K562 (cell line): Measurements from ENCODE around the gene ZNF354B. TPM values are rescaled to one million over a fixed set of nuclear protein-coding genes. Genes with fewer than 3 reads are reported as not detected.

ENCODE experiments used
- ATAC-seq: fragments of 200-7000 bp; cut with Tn5 transposase; 3 replicates; pipeline ENCODE4 v1.9.1; 2020; ENCODE audit warnings: moderate library complexity
- BruUV-seq: library from RNA; stranded (reverse); fragments of 400-500 nt; replicated peaks from 2 replicates; lab custom pipeline; 2021; lab: Mats Ljungman, UMichigan
- CTCF ChIA-PET: fragments of 300-600 bp; formaldehyde crosslinking; extraction: SDS; loops from one replicate; lab custom pipeline; 2021; ENCODE audit warnings: low intra/inter-chr PET ratio; lab: Yijun Ruan, JAX
- POLR2A ChIA-PET: fragments of 300-600, 350-650 bp; sonication (Branson Sonifier 250); formaldehyde crosslinking; extraction: SDS; loops from one replicate; lab custom pipeline; 2021; ENCODE audit warnings: antibody characterized with exemption, inconsistent platforms; lab: Yijun Ruan, JAX
- DNase-seq, 4 experiments: peaks; one replicate each; pipeline versions ENCODE4 v3.0.0 to v3.0.0-alpha.2; 2011 to 2018; ENCODE audit warnings: low spot score in 3 of 4, mixed read lengths in 3 of 4; ENCODE audit errors: extremely low read depth in 1 of 4
- FAIRE-seq: peaks from 2 replicates; lab custom pipeline; 2011; peaks lifted over from hg19 to GRCh38; lab: Jason Lieb, UNC
- H2AFZ ChIP-seq: 2 replicates; pipeline ENCODE4 v1.6.0; 2011; ENCODE audit warnings: low read depth, low read length, control low read depth, inconsistent platforms
- H3K27ac ChIP-seq: fragments of 200-600 bp; 3 replicates; pipeline ENCODE4 v1.8.0; 2011; ENCODE audit warnings: low read depth, mild to moderate bottlenecking, control low read depth, inconsistent platforms, low read length, moderate library complexity, mixed read lengths; ENCODE audit errors: extremely low read depth
- H3K27me3 ChIP-seq, 2 experiments: fragments of 300-600 bp in 1 of 2; 2 replicates in 1 of 2; 3 replicates in 1 of 2; pipeline versions ENCODE4 v1.6.0 to v1.8.0; 2011; ENCODE audit warnings: inconsistent platforms in 2 of 2, low read length in 2 of 2, mild to moderate bottlenecking in 1 of 2, mixed read lengths in 1 of 2, moderate library complexity in 1 of 2; ENCODE audit not compliant: control insufficient read depth in 2 of 2, insufficient read depth in 2 of 2
- H3K36me3 ChIP-seq: fragments of 300-600 bp; 3 replicates; pipeline ENCODE4 v1.8.0; 2011; ENCODE audit warnings: mild to moderate bottlenecking, low read length, inconsistent platforms; ENCODE audit not compliant: control insufficient read depth, insufficient read depth
- H3K4me1 ChIP-seq, 2 experiments: fragments of 200-600 bp in 1 of 2; replicated peaks in 1 of 2; 2 replicates in 1 of 2; 3 replicates in 1 of 2; pipeline versions ENCODE4 v1.5.1 to v1.8.0; 2011; ENCODE audit warnings: inconsistent platforms in 2 of 2, low read length in 2 of 2, mild to moderate bottlenecking in 1 of 2, mixed read lengths in 1 of 2, moderate library complexity in 1 of 2; ENCODE audit not compliant: control insufficient read depth in 2 of 2, insufficient read depth in 2 of 2
- H3K4me2 ChIP-seq: 2 replicates; pipeline ENCODE4 v1.6.1; 2011; ENCODE audit warnings: low read length, control low read depth, inconsistent platforms, mixed read lengths; ENCODE audit not compliant: insufficient read depth
- H3K4me3 ChIP-seq: fragments of 200-600 bp; sonication (generic), shearing (Covaris generic); 2 replicates; pipeline ENCODE4 v1.5.1; 2016; ENCODE audit warnings: control low read depth, inconsistent platforms
- H3K79me2 ChIP-seq: fragments of 200-600 bp; 3 replicates; pipeline ENCODE4 v1.8.0; 2011; ENCODE audit warnings: low read length, inconsistent platforms; ENCODE audit not compliant: control insufficient read depth, insufficient read depth
- H3K9ac ChIP-seq, 2 experiments: 2 replicates each; pipeline versions ENCODE4 v1.6.0 to v1.6.1; 2011; ENCODE audit warnings: low read depth in 2 of 2, low read length in 2 of 2, control low read depth in 1 of 2, inconsistent platforms in 1 of 2, mild to moderate bottlenecking in 1 of 2, mixed read lengths in 1 of 2; ENCODE audit not compliant: insufficient read depth in 1 of 2
- H3K9me1 ChIP-seq: one replicate; pipeline ENCODE4 v1.6.0; 2011; ENCODE audit warnings: inconsistent platforms, mild to moderate bottlenecking, low read length, moderate library complexity; ENCODE audit not compliant: control insufficient read depth, insufficient read depth
- H3K9me3 ChIP-seq: replicated peaks from 2 replicates; pipeline ENCODE4 v1.5.1; 2011; ENCODE audit warnings: low read depth, low read length, inconsistent platforms; ENCODE audit not compliant: control insufficient read depth, insufficient read depth
- H4K20me1 ChIP-seq: replicated peaks from 2 replicates; pipeline ENCODE4 v1.6.1; 2011; ENCODE audit warnings: low read length, inconsistent platforms, mixed read lengths; ENCODE audit not compliant: control insufficient read depth, insufficient read depth
- BRD9 ChIP-seq: fragments of 450-650 bp; IDR thresholded peaks from 2 replicates; pipeline ENCODE4 v1.6.1; 2018; ENCODE audit warnings: low read depth; ENCODE audit not compliant: partially characterized antibody
- FIP1L1 ChIP-seq: fragments of 200-400 bp; formaldehyde crosslinking; IDR thresholded peaks from 2 replicates; pipeline ENCODE4 v1.6.1; 2018; ENCODE audit warnings: mild to moderate bottlenecking, low read depth, low read length; ENCODE audit not compliant: poor library complexity, severe bottlenecking
- PTTG1 ChIP-seq: fragments of 450-650 bp; IDR thresholded peaks from 2 replicates; pipeline ENCODE4 v1.6.1; 2016; ENCODE audit warnings: low read depth, mild to moderate bottlenecking, missing genetic modification characterization, missing compliant biosample characterization
- TGIF2 ChIP-seq: sonication (generic); formaldehyde crosslinking; IDR thresholded peaks from 2 replicates; pipeline ENCODE4 v1.8.1; 2022; ENCODE audit warnings: mild to moderate bottlenecking, missing genetic modification reagents, moderate library complexity
- WGBS: fragments of 100-300 bp; shearing (Covaris generic); methylation state at CpG from one replicate; pipeline ENCODE4 v1.1.6; 2016; ENCODE audit warnings: low coverage, mixed read lengths; ENCODE audit not compliant: insufficient coverage; ENCODE audit errors: missing lambda C conversion rate; 5-methylcytosine and 5-hydroxymethylcytosine counted together
- in situ Hi-C: fragments of 300-500 bp; cut with MboI; formaldehyde crosslinking; loops from 4 replicates; pipeline ENCODE4 v1.15.0; 2018; ENCODE audit warnings: inconsistent platforms, mixed read lengths
- intact Hi-C: fragments of 100-400 bp; cut with micrococcal nuclease; formaldehyde crosslinking; loops from 2 replicates; pipeline ENCODE4 v1.14.2; 2022
- polyA plus RNA-seq, 8 experiments: library from polyadenylated mRNA; depleted of rRNA in 4 of 8; stranded (reverse) in 5 of 8; unstranded in 3 of 8; fragments of >200 nt; fragmentation: Nextera tagmentation in 2 of 8; fragmentation: Illumina TruSeq in 1 of 8; extraction: Ambion mirVana in 2 of 8; extraction: Trizol in 1 of 8; gene quantifications; 2 replicates each; pipeline versions ENCODE4 v1.2.1 to v1.2.3, GENCODE V29; 2011 to 2014; ENCODE audit warnings: inconsistent platforms in 1 of 8, missing spikeins in 1 of 8
- total RNA-seq, 7 experiments: library from RNA; depleted of rRNA in 6 of 7; stranded (reverse); fragments of >200 nt in 6 of 7; fragmentation: Illumina TruSeq in 2 of 7; extraction: Trizol in 2 of 7; gene quantifications; 2 replicates each; pipeline versions ENCODE4 v1.2.1 to v1.2.3, GENCODE V29; 2011 to 2021; ENCODE audit warnings: low replicate concordance in 1 of 7
- TF ChIP-seq, protein P1 (sequence below): fragments of 450-650 bp; formaldehyde crosslinking; conservative IDR thresholded peaks from 2 replicates; pipeline ENCODE4 v1.4.0; 2022; ENCODE audit warnings: mild to moderate bottlenecking, missing genetic modification characterization
- TF ChIP-seq, protein P2 (sequence below): fragments of 450-650 bp; IDR thresholded peaks from 2 replicates; pipeline ENCODE4 v1.6.1; 2016; ENCODE audit warnings: low read depth
- TF ChIP-seq, protein P3 (sequence below): fragments of 250-450 bp; sonication (Bioruptor Pico); IDR thresholded peaks from 2 replicates; pipeline ENCODE4 v1.5.0; 2020; ENCODE audit warnings: mild to moderate bottlenecking
- TF ChIP-seq, protein P4 (sequence below): fragments of 250-450 bp; sonication (Bioruptor Pico); IDR thresholded peaks from 2 replicates; pipeline ENCODE4 v1.4.0; 2020; ENCODE audit warnings: mild to moderate bottlenecking, moderate library complexity

The ZNF354B gene
- total and polyA plus RNA-seq, 9 of the 15 experiments (the other 6 are each of a cell fraction or from before 2014, with no cell fraction given), result 1.8 to 18.3 (median 11.2) TPM

DNA sequence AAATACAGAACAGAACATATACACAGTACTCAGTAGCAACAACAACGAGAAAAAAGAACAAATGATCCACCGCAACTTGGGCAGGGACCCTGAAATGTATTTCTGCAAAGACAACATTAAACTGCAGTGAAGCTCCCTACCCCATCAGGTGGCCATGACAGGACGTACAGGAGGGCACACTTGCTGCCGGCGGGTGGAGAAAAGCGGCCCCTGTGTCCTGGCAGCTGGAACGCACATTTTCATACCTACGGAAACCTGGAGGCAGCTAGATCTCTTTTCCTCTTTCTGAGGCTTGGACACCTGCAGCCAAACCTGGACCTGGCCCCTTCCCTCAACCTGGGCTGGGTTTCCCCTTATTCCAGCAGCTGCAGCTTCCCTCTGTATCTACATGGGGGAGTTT, 42.2 kb upstream of the ZNF354B start:
- no peak overlapping the region for H2AFZ ChIP-seq
- no peak for FAIRE-seq
- no peaks in the 10 kb centered on the region for H3K27me3 ChIP-seq
- peaks cover 15% of the 10 kb centered on the region; the same call in 1 of the 3 replicates for H3K36me3 ChIP-seq
- no peak for DNase-seq
- no peaks in the 10 kb centered on the region for H3K9me1 ChIP-seq
- no peaks in the 10 kb centered on the region; the same call in 2 of the 3 replicates for H3K79me2 ChIP-seq
- H4K20me1 ChIP-seq, result no peaks in the 10 kb centered on the region
- H3K4me1 ChIP-seq, result peaks cover 0 to 4% of the 10 kb centered on the region in 2 experiments; a peak in 1 of 5 replicates
- BruUV-seq, result no TSS peak
- intact Hi-C loops (no loop called here), in situ Hi-C loops (no loop called here)
- no peak for ATAC-seq
- no peaks in the 10 kb centered on the region for H3K9me3 ChIP-seq
- no peak overlapping the region for H3K4me3 ChIP-seq
- WGBS, result 47% methylated on average over 8 of the region's 8 CpGs
- H3K27ac ChIP-seq, result no peak overlapping the region
- H3K9ac ChIP-seq, result peak overlapping the region in 1 of 2 experiments; percentile 35; a peak in 1 of 4 replicates
- CTCF ChIA-PET, result no interaction called here
- POLR2A ChIA-PET, result interaction anchor here (0.7 to 1.2 kb wide), 3 partner anchors 9 to 491 kb away, joined by 3 read pairs; no protein-coding TSS in a partner anchor
- H3K4me2 ChIP-seq, result no peak overlapping the region
- TF ChIP-seq, protein P1, sequence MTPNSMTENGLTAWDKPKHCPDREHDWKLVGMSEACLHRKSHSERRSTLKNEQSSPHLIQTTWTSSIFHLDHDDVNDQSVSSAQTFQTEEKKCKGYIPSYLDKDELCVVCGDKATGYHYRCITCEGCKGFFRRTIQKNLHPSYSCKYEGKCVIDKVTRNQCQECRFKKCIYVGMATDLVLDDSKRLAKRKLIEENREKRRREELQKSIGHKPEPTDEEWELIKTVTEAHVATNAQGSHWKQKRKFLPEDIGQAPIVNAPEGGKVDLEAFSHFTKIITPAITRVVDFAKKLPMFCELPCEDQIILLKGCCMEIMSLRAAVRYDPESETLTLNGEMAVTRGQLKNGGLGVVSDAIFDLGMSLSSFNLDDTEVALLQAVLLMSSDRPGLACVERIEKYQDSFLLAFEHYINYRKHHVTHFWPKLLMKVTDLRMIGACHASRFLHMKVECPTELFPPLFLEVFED (CRISPR knock-in tag), result no peak
- TF ChIP-seq FIP1L1 (no peak), BRD9 (no peak), PTTG1 (no peak), TGIF2 (CRISPR knock-in tag) (no peak)
- TF ChIP-seq, protein P2, sequence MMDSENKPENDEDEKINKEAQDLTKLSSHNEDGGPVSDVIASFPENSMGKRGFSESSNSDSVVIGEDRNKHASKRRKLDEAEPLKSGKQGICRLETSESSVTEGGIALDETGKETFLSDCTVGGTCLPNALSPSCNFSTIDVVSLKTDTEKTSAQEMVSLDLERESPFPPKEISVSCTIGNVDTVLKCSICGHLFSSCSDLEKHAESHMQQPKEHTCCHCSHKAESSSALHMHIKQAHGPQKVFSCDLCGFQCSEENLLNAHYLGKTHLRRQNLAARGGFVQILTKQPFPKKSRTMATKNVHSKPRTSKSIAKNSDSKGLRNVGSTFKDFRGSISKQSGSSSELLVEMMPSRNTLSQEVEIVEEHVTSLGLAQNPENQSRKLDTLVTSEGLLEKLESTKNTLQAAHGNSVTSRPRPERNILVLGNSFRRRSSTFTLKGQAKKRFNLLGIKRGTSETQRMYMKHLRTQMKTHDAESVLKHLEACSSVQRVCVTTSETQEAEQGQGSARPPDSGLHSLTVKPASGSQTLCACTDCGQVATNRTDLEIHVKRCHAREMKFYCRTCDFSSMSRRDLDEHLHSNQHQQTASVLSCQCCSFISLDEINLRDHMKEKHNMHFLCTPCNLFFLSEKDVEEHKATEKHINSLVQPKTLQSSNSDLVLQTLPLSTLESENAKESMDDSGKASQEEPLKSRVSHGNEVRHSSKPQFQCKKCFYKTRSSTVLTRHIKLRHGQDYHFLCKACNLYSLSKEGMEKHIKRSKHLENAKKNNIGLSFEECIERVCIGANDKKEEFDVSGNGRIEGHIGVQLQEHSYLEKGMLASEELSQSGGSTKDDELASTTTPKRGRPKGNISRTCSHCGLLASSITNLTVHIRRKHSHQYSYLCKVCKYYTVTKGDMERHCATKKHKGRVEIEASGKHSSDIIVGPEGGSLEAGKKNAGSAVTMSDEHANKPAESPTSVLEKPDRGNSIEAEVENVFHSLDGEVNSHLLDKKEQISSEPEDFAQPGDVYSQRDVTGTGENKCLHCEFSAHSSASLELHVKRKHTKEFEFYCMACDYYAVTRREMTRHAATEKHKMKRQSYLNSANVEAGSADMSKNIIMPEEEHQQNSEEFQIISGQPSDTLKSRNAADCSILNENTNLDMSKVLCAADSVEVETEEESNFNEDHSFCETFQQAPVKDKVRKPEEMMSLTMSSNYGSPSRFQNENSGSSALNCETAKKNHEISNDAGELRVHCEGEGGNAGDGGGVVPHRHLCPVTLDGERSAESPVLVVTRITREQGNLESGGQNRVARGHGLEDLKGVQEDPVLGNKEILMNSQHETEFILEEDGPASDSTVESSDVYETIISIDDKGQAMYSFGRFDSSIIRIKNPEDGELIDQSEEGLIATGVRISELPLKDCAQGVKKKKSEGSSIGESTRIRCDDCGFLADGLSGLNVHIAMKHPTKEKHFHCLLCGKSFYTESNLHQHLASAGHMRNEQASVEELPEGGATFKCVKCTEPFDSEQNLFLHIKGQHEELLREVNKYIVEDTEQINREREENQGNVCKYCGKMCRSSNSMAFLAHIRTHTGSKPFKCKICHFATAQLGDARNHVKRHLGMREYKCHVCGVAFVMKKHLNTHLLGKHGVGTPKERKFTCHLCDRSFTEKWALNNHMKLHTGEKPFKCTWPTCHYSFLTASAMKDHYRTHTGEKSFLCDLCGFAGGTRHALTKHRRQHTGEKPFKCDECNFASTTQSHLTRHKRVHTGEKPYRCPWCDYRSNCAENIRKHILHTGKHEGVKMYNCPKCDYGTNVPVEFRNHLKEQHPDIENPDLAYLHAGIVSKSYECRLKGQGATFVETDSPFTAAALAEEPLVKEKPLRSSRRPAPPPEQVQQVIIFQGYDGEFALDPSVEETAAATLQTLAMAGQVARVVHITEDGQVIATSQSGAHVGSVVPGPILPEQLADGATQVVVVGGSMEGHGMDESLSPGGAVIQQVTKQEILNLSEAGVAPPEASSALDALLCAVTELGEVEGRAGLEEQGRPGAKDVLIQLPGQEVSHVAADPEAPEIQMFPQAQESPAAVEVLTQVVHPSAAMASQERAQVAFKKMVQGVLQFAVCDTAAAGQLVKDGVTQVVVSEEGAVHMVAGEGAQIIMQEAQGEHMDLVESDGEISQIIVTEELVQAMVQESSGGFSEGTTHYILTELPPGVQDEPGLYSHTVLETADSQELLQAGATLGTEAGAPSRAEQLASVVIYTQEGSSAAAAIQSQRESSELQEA, result no peak
- TF ChIP-seq, protein P3, sequence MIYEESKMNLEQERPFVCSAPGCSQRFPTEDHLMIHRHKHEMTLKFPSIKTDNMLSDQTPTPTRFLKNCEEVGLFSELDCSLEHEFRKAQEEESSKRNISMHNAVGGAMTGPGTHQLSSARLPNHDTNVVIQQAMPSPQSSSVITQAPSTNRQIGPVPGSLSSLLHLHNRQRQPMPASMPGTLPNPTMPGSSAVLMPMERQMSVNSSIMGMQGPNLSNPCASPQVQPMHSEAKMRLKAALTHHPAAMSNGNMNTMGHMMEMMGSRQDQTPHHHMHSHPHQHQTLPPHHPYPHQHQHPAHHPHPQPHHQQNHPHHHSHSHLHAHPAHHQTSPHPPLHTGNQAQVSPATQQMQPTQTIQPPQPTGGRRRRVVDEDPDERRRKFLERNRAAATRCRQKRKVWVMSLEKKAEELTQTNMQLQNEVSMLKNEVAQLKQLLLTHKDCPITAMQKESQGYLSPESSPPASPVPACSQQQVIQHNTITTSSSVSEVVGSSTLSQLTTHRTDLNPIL (CRISPR knock-in tag), result no peak
- TF ChIP-seq, protein P4, sequence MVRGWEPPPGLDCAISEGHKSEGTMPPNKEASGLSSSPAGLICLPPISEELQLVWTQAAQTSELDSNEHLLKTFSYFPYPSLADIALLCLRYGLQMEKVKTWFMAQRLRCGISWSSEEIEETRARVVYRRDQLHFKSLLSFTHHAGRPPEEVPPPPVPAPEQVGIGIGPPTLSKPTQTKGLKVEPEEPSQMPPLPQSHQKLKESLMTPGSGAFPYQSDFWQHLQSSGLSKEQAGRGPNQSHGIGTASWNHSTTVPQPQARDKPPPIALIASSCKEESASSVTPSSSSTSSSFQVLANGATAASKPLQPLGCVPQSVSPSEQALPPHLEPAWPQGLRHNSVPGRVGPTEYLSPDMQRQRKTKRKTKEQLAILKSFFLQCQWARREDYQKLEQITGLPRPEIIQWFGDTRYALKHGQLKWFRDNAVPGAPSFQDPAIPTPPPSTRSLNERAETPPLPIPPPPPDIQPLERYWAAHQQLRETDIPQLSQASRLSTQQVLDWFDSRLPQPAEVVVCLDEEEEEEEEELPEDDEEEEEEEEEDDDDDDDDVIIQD, result no peak
